Right lobe of liver (tissue), 4 donors: Measurements from ENCODE around the gene ZNF99.
"Not testable (repeated sequence)": the region's sequence is repeated elsewhere in the genome, so short reads cannot be mapped to it uniquely, and the experiment has no call there.

Experiments used
- POLR2A ChIP-seq: fragments of 450-650 bp; IDR thresholded peaks from one replicate; pipeline ENCODE4 v1.6.1; 2017; ENCODE audit warnings: antibody characterized with exemption, mild to moderate bottlenecking
- TF ChIP-seq, protein P1 (sequence below), 4 donors: fragments of 200-600 bp in 3 of 4; fragments of 450-650 bp in 1 of 4; IDR thresholded peaks; one replicate each; pipeline versions ENCODE4 v1.5.1 to v1.8.0; 2016 to 2022; ENCODE audit warnings: antibody characterized with exemption in 4 of 4, mild to moderate bottlenecking in 2 of 4
- donor health status: DM: no; HTN: no; CAD: no.
- donor health status: DM: no; HTN: no; CAD: no.
- donor health status: DM: no; HTN: yes; CAD: no.

DNA sequence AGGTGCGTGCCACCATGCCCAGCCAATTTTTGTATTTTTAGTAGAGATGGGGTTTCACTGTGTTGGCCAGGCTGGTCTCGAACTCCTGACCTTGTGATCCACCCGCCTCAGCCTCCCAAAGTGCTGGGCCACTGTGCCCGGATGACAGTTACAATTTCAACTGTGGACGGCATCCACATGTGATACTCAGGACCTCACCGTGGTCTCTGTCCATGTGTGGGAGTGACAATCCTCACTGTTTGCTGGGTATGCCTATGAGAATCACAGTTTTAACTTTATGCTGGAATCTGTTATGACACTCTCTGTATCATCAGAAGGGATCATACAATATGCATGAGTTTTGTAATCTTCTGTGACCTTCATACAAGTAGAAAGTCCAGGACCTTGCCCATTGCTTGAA lies 62.4 kb downstream of the ZNF99 start:
- TF ChIP-seq POLR2A = not testable (repeated sequence)
- TF ChIP-seq, protein P1, sequence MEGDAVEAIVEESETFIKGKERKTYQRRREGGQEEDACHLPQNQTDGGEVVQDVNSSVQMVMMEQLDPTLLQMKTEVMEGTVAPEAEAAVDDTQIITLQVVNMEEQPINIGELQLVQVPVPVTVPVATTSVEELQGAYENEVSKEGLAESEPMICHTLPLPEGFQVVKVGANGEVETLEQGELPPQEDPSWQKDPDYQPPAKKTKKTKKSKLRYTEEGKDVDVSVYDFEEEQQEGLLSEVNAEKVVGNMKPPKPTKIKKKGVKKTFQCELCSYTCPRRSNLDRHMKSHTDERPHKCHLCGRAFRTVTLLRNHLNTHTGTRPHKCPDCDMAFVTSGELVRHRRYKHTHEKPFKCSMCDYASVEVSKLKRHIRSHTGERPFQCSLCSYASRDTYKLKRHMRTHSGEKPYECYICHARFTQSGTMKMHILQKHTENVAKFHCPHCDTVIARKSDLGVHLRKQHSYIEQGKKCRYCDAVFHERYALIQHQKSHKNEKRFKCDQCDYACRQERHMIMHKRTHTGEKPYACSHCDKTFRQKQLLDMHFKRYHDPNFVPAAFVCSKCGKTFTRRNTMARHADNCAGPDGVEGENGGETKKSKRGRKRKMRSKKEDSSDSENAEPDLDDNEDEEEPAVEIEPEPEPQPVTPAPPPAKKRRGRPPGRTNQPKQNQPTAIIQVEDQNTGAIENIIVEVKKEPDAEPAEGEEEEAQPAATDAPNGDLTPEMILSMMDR (IDR thresholded peaks at IDR 0.05) = not testable (repeated sequence)
